Psoas muscle (tissue), 8 donors: ENCODE measurements around the gene CADM1. TPM values are rescaled to one million over a fixed set of nuclear protein-coding genes. Genes with fewer than 3 reads are reported as not detected.

Experiments used
- ATAC-seq, 4 donors: fragments of 200-7000 bp; cut with Tn5 transposase; one replicate each; pipeline ENCODE4 v1.9.1; 2020; ENCODE audit warnings: moderate library complexity in 3 of 4, mild to moderate bottlenecking in 2 of 4
- DNase-seq, 2 donors: peaks; one replicate each; pipeline ENCODE4 v3.0.0-alpha.2; 2020
- H3K27ac ChIP-seq: fragments of 200-600 bp; one replicate; pipeline ENCODE4 v1.8.0; 2022
- H3K27me3 ChIP-seq, 3 donors: fragments of 200-600 bp in 1 of 3; one replicate each; pipeline versions ENCODE4 v1.6.1 to v1.8.0; 2013 to 2022; ENCODE audit warnings: low read length in 2 of 3, mild to moderate bottlenecking in 2 of 3, moderate library complexity in 1 of 3; ENCODE audit not compliant: insufficient read depth in 3 of 3
- H3K36me3 ChIP-seq, 2 donors: fragments of 200-600 bp in 1 of 2; one replicate each; pipeline versions ENCODE4 v1.6.1 to v1.8.0; 2013 to 2022; ENCODE audit warnings: low read depth in 1 of 2, mild to moderate bottlenecking in 1 of 2, moderate library complexity in 1 of 2; ENCODE audit not compliant: insufficient read depth in 1 of 2
- H3K4me1 ChIP-seq: fragments of 200-600 bp; one replicate; pipeline ENCODE4 v1.8.0; 2022
- H3K4me3 ChIP-seq: fragments of 200-600 bp; one replicate; pipeline ENCODE4 v1.8.0; 2022; ENCODE audit warnings: mild to moderate bottlenecking
- H3K9me3 ChIP-seq: fragments of 200-600 bp; one replicate; pipeline ENCODE4 v1.8.0; 2022
- WGBS, 3 donors: extraction: QIAGEN DNeasy Blood & Tissue Kit; methylation state at CpG; one replicate each; pipeline versions ENCODE4 v1.1.6 to v1.1.7; 2013; 5-methylcytosine and 5-hydroxymethylcytosine counted together
- intact Hi-C, 2 donors: fragments of 100-400 bp; cut with DNase I; formaldehyde crosslinking; loops; one replicate each; pipeline versions ENCODE4 v1.11.0 to v1.14.2; 2022
- polyA plus RNA-seq, 3 donors: library from polyadenylated mRNA; stranded (reverse); fragments of 200-250 nt; gene quantifications; one replicate each; pipeline ENCODE4 v1.2.3, GENCODE V29; 2013
- total RNA-seq, 4 donors: library from RNA; stranded (reverse); fragmentation: NEBNext Ultra II Directional in 2 of 4; extraction: Animal tissue kit (Norgen Biotek cat#: 25700) in 2 of 4; gene quantifications; one replicate each; pipeline versions ENCODE4 v1.2.1 to v1.2.4, GENCODE V29; 2021 to 2023
- TF ChIP-seq, protein P1 (sequence below): fragments of 200-600 bp; IDR thresholded peaks from one replicate; pipeline ENCODE4 v1.8.0; 2022; ENCODE audit warnings: antibody characterized with exemption
- donor health status: healthy with polysubstance abuse.
- donor health status: DM: no; HTN: no; CAD: no; lungs with moderate emphysema.
- donor health status: Bipolar disorder and iron deficiency.
- donor health status: healthy.
- donor health status: DM: yes; HTN: yes; CAD: no.
- donor health status: DM: no; HTN: no; CAD: no.
- donor health status: DM: no; HTN: no; CAD: no.
- donor health status: DM: yes; HTN: yes; CAD: no.

The CADM1 gene
- total and polyA plus RNA-seq, 7 donors: 3.1 to 12.4 (median 9.5) TPM

DNA sequence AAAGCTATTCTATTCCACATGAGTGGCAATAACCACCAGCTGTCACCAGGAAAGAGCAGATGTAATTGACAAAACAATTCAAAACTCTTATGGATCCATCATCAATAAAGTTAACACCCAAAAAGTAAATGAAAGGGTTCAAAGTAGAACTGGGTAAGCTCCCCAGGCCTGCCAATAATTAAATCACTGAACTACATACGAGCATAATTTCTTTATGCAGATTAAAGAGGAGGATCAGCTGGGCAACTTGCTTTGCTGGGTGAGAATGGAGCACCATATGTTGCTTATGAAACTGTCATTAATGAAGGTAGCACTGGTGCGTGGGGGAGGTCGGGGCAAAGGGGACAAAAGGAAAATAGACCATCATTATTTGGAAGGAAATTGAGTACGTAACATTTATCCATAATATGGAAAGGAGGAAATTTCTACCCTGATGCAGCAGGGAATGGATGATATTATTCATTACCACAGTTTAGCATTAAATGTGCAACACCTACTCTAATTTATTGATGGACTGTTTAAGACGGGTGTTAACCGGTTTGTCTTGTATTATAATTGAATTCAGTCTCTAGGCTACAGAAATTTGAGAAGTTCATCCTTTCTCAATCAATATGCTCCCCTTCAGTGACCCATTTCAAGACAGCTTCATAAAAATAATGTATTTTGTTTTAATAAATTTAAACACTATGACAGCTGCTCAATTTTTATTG, 315.9 kb downstream of the CADM1 start:
- TF ChIP-seq, protein P1, sequence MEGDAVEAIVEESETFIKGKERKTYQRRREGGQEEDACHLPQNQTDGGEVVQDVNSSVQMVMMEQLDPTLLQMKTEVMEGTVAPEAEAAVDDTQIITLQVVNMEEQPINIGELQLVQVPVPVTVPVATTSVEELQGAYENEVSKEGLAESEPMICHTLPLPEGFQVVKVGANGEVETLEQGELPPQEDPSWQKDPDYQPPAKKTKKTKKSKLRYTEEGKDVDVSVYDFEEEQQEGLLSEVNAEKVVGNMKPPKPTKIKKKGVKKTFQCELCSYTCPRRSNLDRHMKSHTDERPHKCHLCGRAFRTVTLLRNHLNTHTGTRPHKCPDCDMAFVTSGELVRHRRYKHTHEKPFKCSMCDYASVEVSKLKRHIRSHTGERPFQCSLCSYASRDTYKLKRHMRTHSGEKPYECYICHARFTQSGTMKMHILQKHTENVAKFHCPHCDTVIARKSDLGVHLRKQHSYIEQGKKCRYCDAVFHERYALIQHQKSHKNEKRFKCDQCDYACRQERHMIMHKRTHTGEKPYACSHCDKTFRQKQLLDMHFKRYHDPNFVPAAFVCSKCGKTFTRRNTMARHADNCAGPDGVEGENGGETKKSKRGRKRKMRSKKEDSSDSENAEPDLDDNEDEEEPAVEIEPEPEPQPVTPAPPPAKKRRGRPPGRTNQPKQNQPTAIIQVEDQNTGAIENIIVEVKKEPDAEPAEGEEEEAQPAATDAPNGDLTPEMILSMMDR: no peak
- H3K9me3 ChIP-seq: no peaks in the 10 kb centered on the region
- WGBS, 3 donors: 90 to 93% (median 93%) methylated on average over 6 of the region's 6 CpGs
- DNase-seq (no peak), ATAC-seq (no peak)
- peaks cover 12% of the 10 kb centered on the region for H3K4me1 ChIP-seq
- H3K27ac ChIP-seq: no peak overlapping the region
- no peaks in the 10 kb centered on the region for H3K36me3 ChIP-seq
- no peaks in the 10 kb centered on the region for H3K27me3 ChIP-seq
- no peak overlapping the region for H3K4me3 ChIP-seq
- intact Hi-C loops: loop anchor here in 1 of 2 donors (10.0 kb wide), 1 partner anchor 394 kb away; no protein-coding TSS in a partner anchor

DNA sequence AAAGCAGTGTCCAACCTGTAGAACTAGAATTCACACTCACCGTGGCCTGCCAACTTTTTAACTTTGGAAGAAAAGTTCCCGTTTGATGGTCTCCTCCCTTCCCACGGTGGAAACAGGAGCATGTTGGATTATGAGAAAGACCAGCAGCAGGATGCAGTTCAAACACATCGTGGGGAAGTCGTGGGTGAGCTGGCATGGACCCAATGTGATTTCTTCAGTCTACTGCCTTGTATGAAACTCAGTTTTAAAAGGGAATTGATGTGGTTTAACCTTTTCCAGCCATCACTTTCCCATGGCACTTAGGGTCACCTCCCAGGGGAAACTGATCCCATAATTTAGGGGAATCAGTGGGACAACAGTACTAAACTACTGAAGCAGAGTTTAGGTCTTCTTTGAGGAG, 318.3 kb downstream of the CADM1 start:
- ATAC-seq (peak in 2 of 4 donors; percentile 6 to 14), DNase-seq (no peak)
- Histone ChIP-seq H3K27me3 (no peaks in the 10 kb centered on the region), H3K4me3 (peak overlapping the region; percentile 54), H3K9me3 (no peaks in the 10 kb centered on the region), H3K27ac (peak overlapping the region; percentile 94), H3K4me1 (peaks cover 31% of the 10 kb centered on the region), H3K36me3 (no peaks in the 10 kb centered on the region)
- intact Hi-C loops: loop anchor here in 1 of 2 donors (10.0 kb wide), 1 partner anchor 391 kb away; no protein-coding TSS in a partner anchor
- TF ChIP-seq, protein P1: no peak
- 24 to 36% (median 24%) methylated on average over 5 of the region's 5 CpGs for WGBS, 3 donors

DNA sequence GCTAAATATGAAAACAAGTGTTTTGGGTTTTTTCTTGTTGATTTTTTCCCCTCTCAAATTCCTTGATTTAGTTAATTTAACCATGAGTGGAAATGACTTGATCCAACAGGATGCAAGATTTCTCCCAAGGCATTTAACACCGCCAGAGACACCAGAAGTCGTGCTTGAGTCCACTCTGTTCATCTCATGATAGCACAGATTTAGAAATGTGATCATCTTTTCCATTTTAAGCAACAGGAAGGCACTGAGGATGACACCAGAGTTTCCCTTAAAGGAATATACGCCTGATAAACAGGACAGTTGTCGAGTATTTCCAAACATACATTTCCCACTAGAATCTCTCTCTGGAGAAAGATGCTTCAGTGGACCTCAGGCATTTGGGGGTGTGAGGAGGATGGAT, 318.7 kb downstream of the CADM1 start:
- DNase-seq: no peak
- intact Hi-C loops: loop anchor here in 1 of 2 donors (10.0 kb wide), 1 partner anchor 391 kb away; no protein-coding TSS in a partner anchor
- peaks cover 31% of the 10 kb centered on the region for H3K4me1 ChIP-seq

DNA sequence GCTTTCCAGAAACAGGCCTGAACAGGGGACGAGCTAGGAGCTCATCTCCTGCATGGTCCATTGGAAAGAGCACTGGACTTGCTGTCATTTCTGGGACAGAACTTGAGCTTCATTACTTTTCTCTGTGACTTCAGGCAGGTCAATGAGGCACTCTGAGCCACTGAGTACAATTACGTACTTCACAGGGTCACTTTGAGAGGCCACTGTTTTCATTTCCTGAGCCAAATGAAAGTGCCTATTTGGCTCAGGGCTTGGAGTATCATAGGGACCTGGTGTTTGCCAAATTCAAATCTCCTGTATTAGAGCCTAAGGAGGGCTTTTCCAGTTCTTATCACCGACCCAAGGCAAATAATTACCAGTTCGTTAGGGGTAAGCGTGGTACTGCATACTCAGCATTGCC, 319.3 kb downstream of the CADM1 start:
- DNase-seq (no peak), ATAC-seq (peak in 3 of 4 donors; percentile 30 to 46 (median 39))
- Histone ChIP-seq H3K9me3 (no peaks in the 10 kb centered on the region), H3K27me3 (no peaks in the 10 kb centered on the region), H3K4me1 (peaks cover 31% of the 10 kb centered on the region), H3K4me3 (peak overlapping the region; percentile 54), H3K27ac (peak overlapping the region; percentile 94), H3K36me3 (no peaks in the 10 kb centered on the region)
- TF ChIP-seq, protein P1: no peak
- intact Hi-C loops: loop anchor here in 1 of 2 donors (10.0 kb wide), 1 partner anchor 390 kb away; no protein-coding TSS in a partner anchor
- whole genome bisulfite sequencing, 3 donors: 37 to 72% (median 42%) methylated on average over 5 of the region's 5 CpGs

More for the DNA sequence above, 318.7 kb downstream of the CADM1 start:
- 18 to 31% (median 22%) methylated on average over 4 of the region's 4 CpGs for WGBS, 3 donors
- peak overlapping the region; percentile 94 for H3K27ac ChIP-seq
- no peaks in the 10 kb centered on the region for H3K27me3 ChIP-seq
- H3K4me3 ChIP-seq: peak overlapping the region; percentile 54
- ATAC-seq: peak; percentile 90 to 96 (median 93)
- H3K36me3 ChIP-seq: no peaks in the 10 kb centered on the region
- TF ChIP-seq, protein P1: no peak
- no peaks in the 10 kb centered on the region for H3K9me3 ChIP-seq
